ENCODE results near the gene BDKRB1.

Gene BDKRB1

GRCh38 chr14:96261772-96262655 lies 6.0 kb downstream of the BDKRB1 start:
- DNase-seq (ENCODE audit: low read depth in 2 of 2) = no peak

GRCh38 chr14:96263347-96264199 lies 7.6 kb downstream of the BDKRB1 start:
- no peak for DNase-seq (ENCODE audit: low read depth in 2 of 2)

- DNase-seq (ENCODE audit: low read depth in 2 of 2) = no peak
Measured at GRCh38 chr14:96264200-96264553, 8.2 kb downstream of the BDKRB1 start.

GRCh38 chr14:96264853-96265252 lies 8.8 kb downstream of the BDKRB1 start:
- DNase-seq (ENCODE audit: low read depth in 2 of 2) = no peak

GRCh38 chr14:96265383-96266095 lies 9.5 kb downstream of the BDKRB1 start:
- no peak for DNase-seq (ENCODE audit: low read depth in 2 of 2)

- no peak for DNase-seq (ENCODE audit: low read depth in 2 of 2)
Measured at GRCh38 chr14:96267336-96267735, 11.3 kb downstream of the BDKRB1 start.

- DNase-seq (ENCODE audit: low read depth in 2 of 2) = no peak
Measured at GRCh38 chr14:96267916-96268315, 11.9 kb downstream of the BDKRB1 start.

- DNase-seq (ENCODE audit: low read depth in 2 of 2) = no peak
Measured at GRCh38 chr14:96268431-96269358, 12.7 kb downstream of the BDKRB1 start.

- DNase-seq (ENCODE audit: low read depth in 2 of 2) = no peak
Measured at GRCh38 chr14:96269359-96269710, 13.3 kb downstream of the BDKRB1 start.

- DNase-seq (ENCODE audit: low read depth in 2 of 2) = no peak
Measured at GRCh38 chr14:96270565-96271420, 14.8 kb downstream of the BDKRB1 start.

- DNase-seq (ENCODE audit: low read depth in 2 of 2) = no peak
Measured at GRCh38 chr14:96271421-96271762, 15.4 kb downstream of the BDKRB1 start.

- no peak for DNase-seq (ENCODE audit: low read depth in 2 of 2)
Measured at GRCh38 chr14:96272777-96273473, 16.9 kb downstream of the BDKRB1 start.

GRCh38 chr14:96273629-96274028 lies 17.6 kb downstream of the BDKRB1 start:
- no peak for DNase-seq (ENCODE audit: low read depth in 2 of 2)

GRCh38 chr14:96274122-96274521 lies 18.1 kb downstream of the BDKRB1 start:
- DNase-seq (ENCODE audit: low read depth in 2 of 2) = no peak

GRCh38 chr14:96274543-96274942 lies 18.5 kb downstream of the BDKRB1 start:
- no peak for DNase-seq (ENCODE audit: low read depth in 2 of 2)

GRCh38 chr14:96275177-96276112 lies 19.4 kb downstream of the BDKRB1 start:
- DNase-seq (ENCODE audit: low read depth in 2 of 2) = peak; percentile 57 to 75

GRCh38 chr14:96277890-96278289 lies 21.9 kb downstream of the BDKRB1 start:
- no peak for DNase-seq (ENCODE audit: low read depth in 2 of 2)

- no peak for DNase-seq (ENCODE audit: low read depth in 2 of 2)
Measured at GRCh38 chr14:96279564-96279963, 23.6 kb downstream of the BDKRB1 start.

GRCh38 chr14:96280104-96280503 lies 24.1 kb downstream of the BDKRB1 start:
- DNase-seq (ENCODE audit: low read depth in 2 of 2) = no peak
